GM23248 (cell line): ENCODE data around the gene SDHAF3.

Source experiments
- EZH2 ChIP-seq: fragments of 200-600 bp; sonication (generic); IDR thresholded peaks from 2 replicates; pipeline ENCODE4 v1.6.1; 2018; ENCODE audit warnings: antibody characterized with exemption, mild to moderate bottlenecking; ENCODE audit not compliant: insufficient read depth, poor library complexity, severe bottlenecking
- EZH2phosphoT487 ChIP-seq: fragments of 200-600 bp; sonication (generic); IDR thresholded peaks from 2 replicates; pipeline ENCODE4 v1.6.1; 2018; ENCODE audit warnings: antibody characterized with exemption, moderate library complexity, mild to moderate bottlenecking, low read depth; ENCODE audit not compliant: insufficient read depth

- no peak for TF ChIP-seq EZH2
- no peak for TF ChIP-seq EZH2phosphoT487
Observed at GRCh38 chr7:97215556-97215955, 98.1 kb downstream of the SDHAF3 start.
